ENCODE results near the gene ASCL5. TPM values are rescaled to one million over a fixed set of nuclear protein-coding genes. Genes with fewer than 3 reads are reported as not detected.

The ASCL5 gene
- total and polyA plus RNA-seq, 4 donors, result 0.01 to 0.25 (median 0.14) TPM; not detected in 1

Other genes with a start within 250 kb of the ASCL5 start
- gene INAVA, start 232.3 kb downstream of the ASCL5 start, total RNA-seq, result 10 to 100 TPM; 11.3 to 17.1 TPM
- gene INAVA, start 232.3 kb downstream of the ASCL5 start, polyA plus RNA-seq, result 1 to 10 TPM; 5.8 to 7.4 TPM
- 1 to 10 TPM; 4.2 to 7.4 TPM for gene KIF21B, start 103.5 kb downstream of the ASCL5 start, total RNA-seq
- gene KIF21B, start 103.5 kb downstream of the ASCL5 start, polyA plus RNA-seq, result 1 to 10 TPM; 1.3 to 5.3 TPM
- under 1 TPM in 1 of 2 donors, not detected in 1; 0.20 TPM for gene CACNA1S, start 14.8 kb downstream of the ASCL5 start, total RNA-seq
- gene CACNA1S, start 14.8 kb downstream of the ASCL5 start, polyA plus RNA-seq, result under 1 TPM; 0.01 to 0.02 TPM
- gene TMEM9, start 27.3 kb upstream of the ASCL5 start, total RNA-seq, result 10 to 100 TPM; 73.7 to 89.7 TPM
- gene TMEM9, start 27.3 kb upstream of the ASCL5 start, polyA plus RNA-seq, result 10 to 100 TPM; 64.8 to 81.6 TPM
- gene IGFN1, start 63.6 kb upstream of the ASCL5 start, total RNA-seq, result 1 to 10 TPM in 1 of 2 donors, under 1 TPM in 1; 0.97 to 2.0 TPM
- 1 to 10 TPM in 1 of 2 donors, under 1 TPM in 1; 0.25 to 3.6 TPM for gene IGFN1, start 63.6 kb upstream of the ASCL5 start, polyA plus RNA-seq
- gene PKP1, start 156.3 kb upstream of the ASCL5 start, total RNA-seq, result 10 to 100 TPM in 1 of 2 donors, under 1 TPM in 1; 0.88 to 14.2 TPM
- 1 to 10 TPM; 1.9 to 4.3 TPM for gene PKP1, start 156.3 kb upstream of the ASCL5 start, polyA plus RNA-seq

Data from lung (tissue), 4 donors.